ENCODE measurements around the gene EFNA5.

Gene EFNA5

GRCh38 chr5:107705402-107706014, 34.8 kb upstream of the EFNA5 start:
- TF ChIP-seq CTCF (IDR thresholded peaks at IDR 0.05; ENCODE audit: low read depth, low read length) (no peak), MYC (IDR thresholded peaks at IDR 0.05; ENCODE audit: low read depth, low read length) (no peak), POLR2A (IDR thresholded peaks at IDR 0.05; ENCODE audit: extremely low read depth, insufficient read length) (no peak)
- DNase-seq (ENCODE audit: low read depth): no peak

GRCh38 chr5:107704681-107705401, 34.1 kb upstream of the EFNA5 start:
- DNase-seq (ENCODE audit: low read depth): no peak
- no peak overlapping the region for H3K4me3 ChIP-seq (ENCODE audit: low read depth, low read length)
- TF ChIP-seq CTCF (IDR thresholded peaks at IDR 0.05; ENCODE audit: low read depth, low read length): no peak
- TF ChIP-seq MAX (IDR thresholded peaks at IDR 0.05; ENCODE audit: low read depth, low read length): no peak
- TF ChIP-seq POLR2A (IDR thresholded peaks at IDR 0.05; ENCODE audit: extremely low read depth, insufficient read length): no peak
- no peak for TF ChIP-seq MYC (IDR thresholded peaks at IDR 0.05; ENCODE audit: low read depth, low read length)

More at GRCh38 chr5:107705402-107706014, 34.8 kb upstream of the EFNA5 start:
- H3K4me3 ChIP-seq (ENCODE audit: low read depth, low read length): no peak overlapping the region

- no peak for TF ChIP-seq MAX (IDR thresholded peaks at IDR 0.05; ENCODE audit: low read depth, low read length)
- no peak for TF ChIP-seq MYC (IDR thresholded peaks at IDR 0.05; ENCODE audit: low read depth, low read length)
- no peak for TF ChIP-seq CTCF (IDR thresholded peaks at IDR 0.05; ENCODE audit: low read depth, low read length)
- no peak for TF ChIP-seq POLR2A (IDR thresholded peaks at IDR 0.05; ENCODE audit: extremely low read depth, insufficient read length)
- no peak overlapping the region for H3K4me3 ChIP-seq (ENCODE audit: low read depth, low read length)
- DNase-seq (ENCODE audit: low read depth): no peak
Measured at GRCh38 chr5:107700481-107700880, 29.7 kb upstream of the EFNA5 start.

GRCh38 chr5:107699425-107699824, 28.7 kb upstream of the EFNA5 start:
- no peak for TF ChIP-seq POLR2A (IDR thresholded peaks at IDR 0.05; ENCODE audit: extremely low read depth, insufficient read length)
- no peak for TF ChIP-seq MYC (IDR thresholded peaks at IDR 0.05; ENCODE audit: low read depth, low read length)
- no peak for TF ChIP-seq CTCF (IDR thresholded peaks at IDR 0.05; ENCODE audit: low read depth, low read length)
- no peak for TF ChIP-seq MAX (IDR thresholded peaks at IDR 0.05; ENCODE audit: low read depth, low read length)
- no peak for DNase-seq (ENCODE audit: low read depth)
- H3K4me3 ChIP-seq (ENCODE audit: low read depth, low read length): no peak overlapping the region

GRCh38 chr5:107698286-107698685, 27.5 kb upstream of the EFNA5 start:
- DNase-seq (ENCODE audit: low read depth): no peak
- no peak overlapping the region for H3K4me3 ChIP-seq (ENCODE audit: low read depth, low read length)
- TF ChIP-seq CTCF (IDR thresholded peaks at IDR 0.05; ENCODE audit: low read depth, low read length): no peak
- TF ChIP-seq MYC (IDR thresholded peaks at IDR 0.05; ENCODE audit: low read depth, low read length): no peak
- no peak for TF ChIP-seq POLR2A (IDR thresholded peaks at IDR 0.05; ENCODE audit: extremely low read depth, insufficient read length)
- no peak for TF ChIP-seq MAX (IDR thresholded peaks at IDR 0.05; ENCODE audit: low read depth, low read length)

All from NB4 (cell line).